HCT116 (cell line): ENCODE measurements around the gene POMT1. TPM values are rescaled to one million over a fixed set of nuclear protein-coding genes. Genes with fewer than 3 reads are reported as not detected.

Experiments
- ATAC-seq: fragments of 200-7000 bp; cut with Tn5 transposase; 2 replicates; pipeline ENCODE4 v1.9.1; 2020; ENCODE audit warnings: mild to moderate bottlenecking, moderate library complexity
- BruUV-seq: library from RNA; stranded (reverse); fragments of 400-500 nt; replicated peaks from 2 replicates; lab custom pipeline; 2021; lab: Mats Ljungman, UMichigan
- CTCF ChIA-PET: fragments of 300-600 bp; sonication (Branson Sonifier 250); formaldehyde crosslinking; loops from one replicate; lab custom pipeline; 2021; ENCODE audit warnings: antibody characterized with exemption; lab: Charles Lee
- POLR2A ChIA-PET: fragments of 300-600, 350-600 bp; sonication (Branson Sonifier 250); formaldehyde crosslinking; loops from one replicate; lab custom pipeline; 2021; ENCODE audit warnings: antibody characterized with exemption; lab: Charles Lee
- RAD21 ChIA-PET, 2 experiments: fragments of 300-600 bp; sonication (Branson Sonifier 250); formaldehyde crosslinking; loops; one replicate each; lab custom pipeline; 2023; ENCODE audit warnings: low total read pairs in 2 of 2; ENCODE audit not compliant: uncharacterized antibody in 2 of 2, unreplicated experiment in 2 of 2, low non-redundant PET in 1 of 2; lab: Charles Lee
- DNase-seq: peaks from one replicate; pipeline ENCODE4 v3.0.0-alpha.2; 2010; ENCODE audit warnings: low read depth, low spot score
- H2AFZ ChIP-seq: fragments of 200-600 bp; shearing (Covaris generic), sonication (generic); 2 replicates; pipeline ENCODE4 v1.6.1; 2017; ENCODE audit warnings: low read depth, mixed run types, mixed read lengths, antibody characterized with exemption, low read length; ENCODE audit not compliant: poor library complexity, severe bottlenecking
- H3K27ac ChIP-seq: 2 replicates; pipeline ENCODE4 v1.5.1; 2012; ENCODE audit warnings: low read depth, low read length
- H3K27me3 ChIP-seq: fragments of 200-600 bp; sonication (generic); 2 replicates; pipeline ENCODE4 v1.6.1; 2016; ENCODE audit warnings: mixed run types, low read length, mixed read lengths; ENCODE audit not compliant: insufficient read depth
- H3K36me3 ChIP-seq, 2 experiments: fragments of 200-500 bp in 1 of 2; fragments of 200-600 bp in 1 of 2; sonication (Bioruptor generic) in 1 of 2; sonication (generic) in 1 of 2; 2 replicates each; pipeline versions ENCODE4 v1.5.1 to v1.6.1; 2014 to 2016; ENCODE audit warnings: low read length in 2 of 2, inconsistent platforms in 1 of 2, mixed read lengths in 1 of 2, mixed run types in 1 of 2; ENCODE audit not compliant: insufficient read depth in 2 of 2, control insufficient read depth in 1 of 2
- H3K4me1 ChIP-seq, 2 experiments: fragments of 200-600 bp in 1 of 2; sonication (generic) in 1 of 2; 2 replicates each; pipeline versions ENCODE4 v1.5.1 to v1.6.1; 2012 to 2017; ENCODE audit warnings: low read length in 2 of 2, inconsistent platforms in 1 of 2, mild to moderate bottlenecking in 1 of 2, mixed read lengths in 1 of 2, mixed run types in 1 of 2, moderate library complexity in 1 of 2; ENCODE audit not compliant: insufficient read depth in 2 of 2, control insufficient read depth in 1 of 2
- H3K4me2 ChIP-seq: fragments of 200-600 bp; sonication (generic); 2 replicates; pipeline ENCODE4 v1.6.1; 2017; ENCODE audit warnings: mixed run types, low read length, mixed read lengths
- H3K4me3 ChIP-seq, 2 experiments: fragments of 200-600 bp in 1 of 2; sonication (generic) in 1 of 2; replicated peaks in 1 of 2; 2 replicates each; pipeline ENCODE4 v1.5.1; 2011 to 2016; ENCODE audit warnings: low read length in 2 of 2, control low read depth in 1 of 2, low read depth in 1 of 2, mild to moderate bottlenecking in 1 of 2, mixed read lengths in 1 of 2, mixed run types in 1 of 2
- H3K79me2 ChIP-seq: fragments of 200-600 bp; sonication (generic); 2 replicates; pipeline ENCODE4 v1.6.1; 2017; ENCODE audit warnings: mild to moderate bottlenecking, mixed run types, low read length, moderate library complexity, mixed read lengths; ENCODE audit not compliant: insufficient read depth
- H3K9ac ChIP-seq: fragments of 200-600 bp; sonication (generic); 2 replicates; pipeline ENCODE4 v1.6.1; 2016; ENCODE audit warnings: low read length, mixed read lengths
- H3K9me2 ChIP-seq: fragments of 200-600 bp; sonication (generic), shearing (Covaris generic); 2 replicates; pipeline ENCODE4 v1.6.1; 2017; ENCODE audit warnings: mixed run types, mild to moderate bottlenecking, moderate library complexity; ENCODE audit not compliant: insufficient read depth
- H3K9me3 ChIP-seq, 2 experiments: fragments of 200-500 bp in 1 of 2; fragments of 200-600 bp in 1 of 2; sonication (Bioruptor generic) in 1 of 2; sonication (generic) in 1 of 2; 2 replicates each; pipeline ENCODE4 v1.6.1; 2014 to 2017; ENCODE audit warnings: low read length in 2 of 2, mixed read lengths in 2 of 2, inconsistent platforms in 1 of 2, low read depth in 1 of 2, mild to moderate bottlenecking in 1 of 2, mixed run types in 1 of 2, moderate library complexity in 1 of 2; ENCODE audit not compliant: control insufficient read depth in 1 of 2, insufficient read depth in 1 of 2
- H4K20me1 ChIP-seq: fragments of 200-600 bp; sonication (generic), shearing (Covaris generic); 2 replicates; pipeline ENCODE4 v1.6.1; 2017; ENCODE audit warnings: mixed run types, mild to moderate bottlenecking, moderate library complexity; ENCODE audit not compliant: insufficient read depth
- ATF3 ChIP-seq: IDR thresholded peaks from 2 replicates; pipeline ENCODE4 v1.6.1; 2012
- CBX3 ChIP-seq: IDR thresholded peaks from 2 replicates; pipeline ENCODE4 v1.6.1; 2012; ENCODE audit warnings: low read depth
- CEBPB ChIP-seq: IDR thresholded peaks from 2 replicates; pipeline ENCODE4 v1.6.1; 2012; ENCODE audit warnings: low read depth
- CTCF ChIP-seq, 3 experiments: fragments of 200-600 bp in 1 of 3; sonication (generic) in 1 of 3; IDR thresholded peaks in 2 of 3; conservative IDR thresholded peaks in 1 of 3; 2 replicates each; pipeline ENCODE4 v1.5.1; 2012 to 2017; ENCODE audit warnings: low read depth in 2 of 3, low read length in 2 of 3, antibody characterized with exemption in 1 of 3, borderline replicate concordance in 1 of 3, control low read depth in 1 of 3, mild to moderate bottlenecking in 1 of 3, mixed read lengths in 1 of 3, mixed run types in 1 of 3, moderate library complexity in 1 of 3; ENCODE audit not compliant: insufficient read depth in 1 of 3
- EGR1 ChIP-seq: IDR thresholded peaks from 2 replicates; pipeline ENCODE4 v1.6.1; 2012; ENCODE audit warnings: low read depth
- ELF1 ChIP-seq: IDR thresholded peaks from 2 replicates; pipeline ENCODE4 v1.6.1; 2012; ENCODE audit warnings: low read depth, borderline replicate concordance
- EZH2 ChIP-seq: fragments of 200-600 bp; sonication (generic); IDR thresholded peaks from 2 replicates; pipeline ENCODE4 v1.6.1; 2017; ENCODE audit warnings: antibody characterized with exemption, mixed run types
- EZH2phosphoT487 ChIP-seq: fragments of 200-600 bp; IDR thresholded peaks from 2 replicates; pipeline ENCODE4 v1.6.1; 2018; ENCODE audit warnings: antibody characterized with exemption, borderline replicate concordance
- JUND ChIP-seq: IDR thresholded peaks from 2 replicates; pipeline ENCODE4 v1.6.1; 2012
- MAX ChIP-seq: IDR thresholded peaks from 2 replicates; pipeline ENCODE4 v1.6.1; 2012
- POLR2A ChIP-seq: IDR thresholded peaks from 2 replicates; pipeline ENCODE4 v1.7.0; 2011; ENCODE audit warnings: borderline replicate concordance; ENCODE audit not compliant: insufficient read depth, insufficient read length; ENCODE audit errors: extremely low read depth
- POLR2AphosphoS5 ChIP-seq: IDR thresholded peaks from 2 replicates; pipeline ENCODE4 v1.6.1; 2011; ENCODE audit warnings: mild to moderate bottlenecking, low read depth, low read length, moderate library complexity
- SIN3A ChIP-seq: IDR thresholded peaks from 2 replicates; pipeline ENCODE4 v1.6.1; 2012; ENCODE audit warnings: low read depth
- SP1 ChIP-seq: IDR thresholded peaks from 2 replicates; pipeline ENCODE4 v1.6.1; 2012; ENCODE audit warnings: low read depth
- SRF ChIP-seq: IDR thresholded peaks from 2 replicates; pipeline ENCODE4 v1.6.1; 2012; ENCODE audit warnings: low read depth
- TCF7L2 ChIP-seq: IDR thresholded peaks from 2 replicates; pipeline ENCODE4 v1.7.0; 2011; ENCODE audit warnings: borderline replicate concordance, inconsistent platforms; ENCODE audit not compliant: insufficient read depth, insufficient read length; ENCODE audit errors: extremely low read depth
- YY1 ChIP-seq: IDR thresholded peaks from 2 replicates; pipeline ENCODE4 v1.6.1; 2011; ENCODE audit warnings: low read length, low read depth, moderate library complexity, mild to moderate bottlenecking; ENCODE audit not compliant: insufficient replicate concordance; ENCODE audit errors: extremely low read depth
- ZFX ChIP-seq: fragments of 450-650 bp; IDR thresholded peaks from 2 replicates; pipeline ENCODE4 v1.6.1; 2017
- intact Hi-C: fragments of 100-400 bp; cut with micrococcal nuclease; formaldehyde crosslinking; loops from 2 replicates; pipeline ENCODE4 v1.10.0; 2022
- total RNA-seq: library from RNA; stranded (reverse); gene quantifications from one replicate; pipeline ENCODE4 v1.2.1, GENCODE V29; 2021; ENCODE audit not compliant: unreplicated experiment

The POMT1 gene
- total RNA-seq, 1 experiment from 2014 or later = 21.4 TPM

- DNase-seq = no peak
- intact Hi-C loops = no loop called here
- no peaks in the 10 kb centered on the region for H4K20me1 ChIP-seq
- no peak overlapping the region for H3K4me3 ChIP-seq
- no peak for ATAC-seq
- RAD21 ChIA-PET = no interaction called here
- H3K9ac ChIP-seq = no peak overlapping the region
- peaks cover 70 to 78% of the 10 kb centered on the region in 2 experiments for H3K36me3 ChIP-seq
- H3K4me1 ChIP-seq = no peaks in the 10 kb centered on the region
- no peaks in the 10 kb centered on the region for H3K27me3 ChIP-seq
- TF ChIP-seq SRF (no peak), EGR1 (no peak), EZH2phosphoT487 (no peak), ATF3 (no peak), ZFX (no peak), SIN3A (no peak), CBX3 (no peak), YY1 (no peak), JUND (no peak)
- TF ChIP-seq, all 23 proteins: peak for 0
- Histone ChIP-seq H3K27ac (no peak overlapping the region), H2AFZ (no peak overlapping the region), H3K9me2 (no peaks in the 10 kb centered on the region), H3K9me3 (no peaks in the 10 kb centered on the region), H3K79me2 (no peaks in the 10 kb centered on the region), H3K4me2 (no peak overlapping the region)
- ChIA-PET POLR2A (no interaction called here), CTCF (no interaction called here)
- no TSS peak for BruUV-seq
These were observed 6.9 kb upstream of the POMT1 start for GRCh38 chr9:131495785-131496184.

- Histone ChIP-seq H3K27me3 (no peaks in the 10 kb centered on the region), H3K9me2 (no peaks in the 10 kb centered on the region), H3K27ac (no peak overlapping the region), H3K4me1 (no peaks in the 10 kb centered on the region), H3K36me3 (peaks cover 59 to 69% of the 10 kb centered on the region in 2 experiments; a peak in 3 of 4 replicates), H4K20me1 (no peaks in the 10 kb centered on the region), H3K9me3 (no peaks in the 10 kb centered on the region), H3K4me2 (no peak overlapping the region), H3K79me2 (no peaks in the 10 kb centered on the region), H3K9ac (no peak overlapping the region), H3K4me3 (no peak overlapping the region), H2AFZ (no peak overlapping the region)
- ChIA-PET CTCF (no interaction called here), RAD21 (interaction anchor here in 1 of 2 experiments (0.6 kb wide), 1 partner anchor 124 kb away, joined by 4 read pairs; no protein-coding TSS in a partner anchor), POLR2A (no interaction called here)
- BruUV-seq = no TSS peak
- no peak for DNase-seq
- ATAC-seq = no peak
- TF ChIP-seq JUND (no peak), SIN3A (no peak), CBX3 (no peak), ATF3 (no peak), ELF1 (no peak), EZH2 (no peak), SP1 (no peak), YY1 (no peak), POLR2A (no peak), MAX (no peak), TCF7L2 (no peak), SRF (no peak), CTCF (IDR thresholded peaks at IDR 0.05 in 2 of 3, conservative IDR thresholded peaks at IDR 0.05 in 1 of 3; ENCODE audit: borderline replicate concordance in 1 of 3, insufficient read depth in 1 of 3, low read depth in 2 of 3, low read length in 2 of 3) (no peak), POLR2AphosphoS5 (no peak), EZH2phosphoT487 (no peak), ZFX (no peak), CEBPB (no peak)
- intact Hi-C loops = no loop called here
These were observed 5.8 kb upstream of the POMT1 start for GRCh38 chr9:131496844-131497405.
